Common myeloid progenitor, CD34-positive (primary cell): ENCODE measurements around the gene SMO.

Experiments
- CTCF ChIA-PET: fragments of 350-600 bp; sonication (Branson Sonifier 250); formaldehyde crosslinking; loops from one replicate; lab custom pipeline; 2021; ENCODE audit warnings: antibody characterized with exemption; lab: Charles Lee
- POLR2A ChIA-PET: fragments of 350-600 bp; sonication (Branson Sonifier 250); formaldehyde crosslinking; loops from one replicate; lab custom pipeline; 2021; ENCODE audit warnings: antibody characterized with exemption; lab: Charles Lee
- DNase-seq, 3 donors: peaks; one replicate each; pipeline versions ENCODE4 v3.0.0 to v3.0.0-alpha.2; 2013
- H3K27ac ChIP-seq, 2 experiments: 1 replicate in 1 of 2; 2 replicates in 1 of 2; pipeline ENCODE4 v1.7.0; 2013; ENCODE audit warnings: inconsistent platforms in 2 of 2, low read length in 2 of 2, mild to moderate bottlenecking in 2 of 2, low read depth in 1 of 2, moderate library complexity in 1 of 2; ENCODE audit not compliant: severe bottlenecking in 2 of 2, insufficient read depth in 1 of 2, poor library complexity in 1 of 2
- H3K27me3 ChIP-seq, 5 experiments: replicated peaks in 2 of 5; 1 replicate in 3 of 5; 2 replicates in 2 of 5; pipeline versions ENCODE4 v1.6.1 to v1.7.0; 2013; ENCODE audit warnings: low read length in 4 of 5, mild to moderate bottlenecking in 2 of 5, moderate library complexity in 2 of 5, inconsistent platforms in 1 of 5; ENCODE audit not compliant: insufficient read depth in 5 of 5, control insufficient read depth in 4 of 5
- H3K36me3 ChIP-seq, 4 experiments: 1 replicate in 2 of 4; 2 replicates in 2 of 4; pipeline versions ENCODE4 v1.6.1 to v1.7.0; 2013; ENCODE audit warnings: low read length in 3 of 4, control low read depth in 1 of 4, mild to moderate bottlenecking in 1 of 4; ENCODE audit not compliant: control insufficient read depth in 4 of 4, insufficient read depth in 4 of 4
- H3K4me1 ChIP-seq, 4 experiments: 1 replicate in 3 of 4; 2 replicates in 1 of 4; pipeline versions ENCODE4 v1.6.1 to v1.7.1; 2013; ENCODE audit warnings: low read length in 3 of 4, mild to moderate bottlenecking in 3 of 4, control low read depth in 1 of 4, inconsistent platforms in 1 of 4, moderate library complexity in 1 of 4; ENCODE audit not compliant: control insufficient read depth in 4 of 4, insufficient read depth in 4 of 4; ENCODE audit errors: control extremely low read depth in 1 of 4
- H3K4me3 ChIP-seq, 7 experiments: 1 replicate in 4 of 7; 2 replicates in 3 of 7; pipeline versions ENCODE4 v1.5.1 to v1.7.0; 2013; ENCODE audit warnings: mild to moderate bottlenecking in 7 of 7, low read length in 6 of 7, moderate library complexity in 6 of 7, inconsistent platforms in 2 of 7, low read depth in 2 of 7, control low read depth in 1 of 7; ENCODE audit not compliant: insufficient read depth in 4 of 7, control insufficient read depth in 1 of 7; ENCODE audit errors: extremely low read depth in 1 of 7
- H3K9me3 ChIP-seq, 5 experiments: 1 replicate in 4 of 5; 2 replicates in 1 of 5; pipeline versions ENCODE4 v1.6.1 to v1.7.1; 2013; ENCODE audit warnings: low read length in 4 of 5, mild to moderate bottlenecking in 2 of 5, inconsistent platforms in 1 of 5, low read depth in 1 of 5, moderate library complexity in 1 of 5; ENCODE audit not compliant: control insufficient read depth in 4 of 5, insufficient read depth in 2 of 5; ENCODE audit errors: control extremely low read depth in 1 of 5
- WGBS: methylation state at CpG from one replicate; pipeline ENCODE4 v1.1.5; 2013; ENCODE audit not compliant: insufficient coverage; 5-methylcytosine and 5-hydroxymethylcytosine counted together

SMO gene

GRCh38 chr7:129186749-129187260, 1.6 kb upstream of the SMO start:
- no peak overlapping the region for H3K27ac ChIP-seq
- CTCF ChIA-PET, result no interaction called here
- 100% methylated on average over 2 of the region's 6 CpGs for WGBS
- H3K9me3 ChIP-seq, result no peaks in the 10 kb centered on the region
- no peak for DNase-seq
- POLR2A ChIA-PET, result no interaction called here
- H3K27me3 ChIP-seq, result peaks cover 0 to 3% (median 0%) of the 10 kb centered on the region in 5 experiments
- H3K4me3 ChIP-seq, result no peak overlapping the region
- H3K36me3 ChIP-seq, result no peaks in the 10 kb centered on the region
- H3K4me1 ChIP-seq, result peaks cover 0 to 19% (median 16%) of the 10 kb centered on the region in 4 experiments

GRCh38 chr7:129187681-129188371, 607 bp upstream of the SMO start:
- Histone ChIP-seq H3K4me3 (peak overlapping the region; percentile 47 to 86 (median 72)), H3K9me3 (no peaks in the 10 kb centered on the region), H3K36me3 (peaks cover 0 to 3% (median under 1%) of the 10 kb centered on the region in 4 experiments), H3K4me1 (peaks cover 0 to 19% (median 16%) of the 10 kb centered on the region in 4 experiments), H3K27me3 (peaks cover 0 to 3% (median 0%) of the 10 kb centered on the region in 5 experiments), H3K27ac (no peak overlapping the region)
- 37% methylated on average over 12 of the region's 14 CpGs for WGBS
- peak in 1 of 3 donors; percentile 17 for DNase-seq
- ChIA-PET POLR2A (interaction anchor here (0.9 kb wide), 1 partner anchor 18 kb away, joined by 3 read pairs; no protein-coding TSS in a partner anchor), CTCF (no interaction called here)

GRCh38 chr7:129188892-129189660, 643 bp downstream of the SMO start:
- H3K4me1 ChIP-seq, result peaks cover 0 to 19% (median 16%) of the 10 kb centered on the region in 4 experiments
- DNase-seq, result peak in 2 of 3 donors; percentile 13 to 33
- peaks cover 0 to 3% (median 0%) of the 10 kb centered on the region in 5 experiments for H3K27me3 ChIP-seq
- H3K36me3 ChIP-seq, result peaks cover 0 to 3% (median 2%) of the 10 kb centered on the region in 4 experiments
- CTCF ChIA-PET, result interaction anchor here (0.8 to 1.2 kb wide), 2 partner anchors 18 to 23 kb away, joined by 3 read pairs; no protein-coding TSS in a partner anchor
- no peaks in the 10 kb centered on the region for H3K9me3 ChIP-seq
- H3K27ac ChIP-seq, result peak overlapping the region in 1 of 2 experiments; percentile 30
- 0% methylated on average over 49 of the region's 83 CpGs for WGBS
- POLR2A ChIA-PET, result interaction anchor here (0.9 kb wide), 1 partner anchor 19 kb away, joined by 3 read pairs; no protein-coding TSS in a partner anchor
- peak overlapping the region; percentile 47 to 86 (median 72) for H3K4me3 ChIP-seq

- Histone ChIP-seq H3K36me3 (peaks cover 0 to 3% (median 2%) of the 10 kb centered on the region in 4 experiments), H3K4me3 (peak overlapping the region; percentile 47 to 86 (median 72)), H3K27me3 (peaks cover 0 to 3% (median 0%) of the 10 kb centered on the region in 5 experiments), H3K4me1 (peaks cover 0 to 19% (median 16%) of the 10 kb centered on the region in 4 experiments), H3K27ac (no peak overlapping the region), H3K9me3 (no peaks in the 10 kb centered on the region)
- ChIA-PET CTCF (interaction anchor here (0.8 to 1.2 kb wide), 2 partner anchors 17 to 24 kb away, joined by 3 read pairs; no protein-coding TSS in a partner anchor), POLR2A (no interaction called here)
- 47% methylated on average over 13 of the region's 13 CpGs for WGBS
- DNase-seq, result no peak
Observed at GRCh38 chr7:129189661-129190310, 1.4 kb downstream of the SMO start.

- ChIA-PET CTCF (interaction anchor here (1.1 kb wide), 1 partner anchor 27 kb away, joined by 4 read pairs; no protein-coding TSS in a partner anchor), POLR2A (no interaction called here)
- Histone ChIP-seq H3K36me3 (peaks cover 0 to 3% (median 2%) of the 10 kb centered on the region in 4 experiments), H3K4me3 (no peak overlapping the region), H3K9me3 (no peaks in the 10 kb centered on the region), H3K27ac (no peak overlapping the region), H3K27me3 (peaks cover 0 to 3% (median 0%) of the 10 kb centered on the region in 5 experiments), H3K4me1 (peaks cover 0 to 19% (median 16%) of the 10 kb centered on the region in 4 experiments)
- no peak for DNase-seq
- WGBS, result 100% methylated on average over 3 of the region's 3 CpGs
Observed at GRCh38 chr7:129191272-129191671, 2.8 kb downstream of the SMO start.

GRCh38 chr7:129193892-129194291, 5.5 kb downstream of the SMO start:
- Histone ChIP-seq H3K4me3 (no peak overlapping the region), H3K9me3 (no peaks in the 10 kb centered on the region), H3K4me1 (peaks cover 0 to 12% (median 10%) of the 10 kb centered on the region in 4 experiments), H3K36me3 (peaks cover 0 to 3% (median 3%) of the 10 kb centered on the region in 4 experiments), H3K27me3 (peaks cover 0 to 1% (median 0%) of the 10 kb centered on the region in 5 experiments), H3K27ac (no peak overlapping the region)
- POLR2A ChIA-PET, result no interaction called here
- no peak for DNase-seq
- WGBS, result 100% methylated on average over 2 of the region's 3 CpGs
- CTCF ChIA-PET, result interaction anchor here (1.3 to 1.5 kb wide), 3 partner anchors 13 to 30 kb away, joined by 4 to 7 read pairs (median 6); no protein-coding TSS in a partner anchor
